RWPE1 (cell line): ENCODE measurements around the gene WWOX.

Experiments used
- CTCF ChIA-PET: fragments of 350-600 bp; sonication (Branson Sonifier 250); formaldehyde crosslinking; extraction: SDS; loops from one replicate; lab custom pipeline; 2021; lab: Yijun Ruan, JAX
- POLR2A ChIA-PET: fragments of 400-600 bp; formaldehyde crosslinking; extraction: SDS; loops from one replicate; lab custom pipeline; 2020; ENCODE audit warnings: antibody characterized with exemption; ENCODE audit not compliant: low non-redundant PET; lab: Yijun Ruan, JAX
- DNase-seq: peaks from one replicate; pipeline ENCODE4 v3.0.0; 2012; ENCODE audit warnings: low spot score
- H3K27ac ChIP-seq: fragments of 450-650 bp; 2 replicates; pipeline ENCODE4 v1.5.1; 2017
- CTCF ChIP-seq: fragments of 450-650 bp; conservative IDR thresholded peaks from 2 replicates; pipeline ENCODE4 v1.5.1; 2017; ENCODE audit warnings: low read depth, mild to moderate bottlenecking

The WWOX gene

DNA sequence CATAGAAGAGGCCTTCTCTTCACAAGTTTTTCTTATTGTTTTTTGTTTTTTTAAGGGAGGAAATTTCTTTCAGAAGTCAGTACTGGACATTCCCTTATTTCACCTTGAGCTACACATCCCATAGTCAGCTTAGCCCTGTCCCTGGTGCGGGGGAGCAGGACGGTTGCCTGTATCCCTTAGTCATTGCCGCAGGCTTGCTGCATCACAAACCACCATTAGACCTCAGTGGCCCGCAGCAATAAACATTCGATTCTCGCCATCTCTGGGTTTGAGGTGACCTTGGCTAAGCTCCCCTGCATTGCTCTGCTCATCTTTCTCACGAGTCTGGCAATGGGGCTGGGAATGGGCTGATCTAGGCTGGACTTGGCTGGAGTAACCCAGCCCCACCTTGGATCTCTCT lies 692.5 kb downstream of the WWOX start:
- DNase-seq, result no peak
- POLR2A ChIA-PET, result no interaction called here
- no peak for TF ChIP-seq CTCF
- CTCF ChIA-PET, result no interaction called here
- H3K27ac ChIP-seq, result no peak overlapping the region

DNA sequence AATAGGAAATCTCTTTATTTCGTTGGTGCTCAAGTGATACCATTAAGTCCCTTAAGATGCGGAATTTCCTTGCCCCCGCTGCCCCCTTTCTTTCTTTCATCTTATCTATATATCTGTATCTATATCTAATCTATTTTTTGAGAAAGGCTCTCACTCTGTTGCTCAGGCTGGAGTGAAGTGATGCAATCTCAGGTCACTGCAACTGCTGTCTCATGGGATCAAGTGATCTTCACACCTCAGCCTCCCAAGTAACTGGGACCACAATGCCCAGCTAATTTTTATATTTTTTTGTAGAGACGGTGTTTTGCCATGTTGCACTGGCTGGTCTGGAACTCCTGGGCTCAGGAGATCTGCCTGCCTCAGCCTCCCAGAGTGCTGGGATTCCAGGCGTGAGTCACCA lies 693.5 kb downstream of the WWOX start:
- TF ChIP-seq CTCF, result no peak
- no peak overlapping the region for H3K27ac ChIP-seq
- POLR2A ChIA-PET, result no interaction called here
- DNase-seq, result no peak
- CTCF ChIA-PET, result no interaction called here

GRCh38 chr16:78794581-78795250 lies 695.3 kb downstream of the WWOX start:
- POLR2A ChIA-PET, result no interaction called here

GRCh38 chr16:78795433-78795832 lies 696.0 kb downstream of the WWOX start:
- TF ChIP-seq CTCF, result no peak
- CTCF ChIA-PET, result no interaction called here
- no peak overlapping the region for H3K27ac ChIP-seq
- DNase-seq, result no peak
- POLR2A ChIA-PET, result no interaction called here

More at GRCh38 chr16:78794581-78795250, 695.3 kb downstream of the WWOX start:
- no peak for TF ChIP-seq CTCF
- no peak for DNase-seq
- CTCF ChIA-PET, result no interaction called here
- no peak overlapping the region for H3K27ac ChIP-seq

GRCh38 chr16:78796221-78796866 lies 696.9 kb downstream of the WWOX start:
- POLR2A ChIA-PET, result no interaction called here
- peak; percentile 48 for DNase-seq
- no peak for TF ChIP-seq CTCF
- H3K27ac ChIP-seq, result no peak overlapping the region
- CTCF ChIA-PET, result no interaction called here

DNA sequence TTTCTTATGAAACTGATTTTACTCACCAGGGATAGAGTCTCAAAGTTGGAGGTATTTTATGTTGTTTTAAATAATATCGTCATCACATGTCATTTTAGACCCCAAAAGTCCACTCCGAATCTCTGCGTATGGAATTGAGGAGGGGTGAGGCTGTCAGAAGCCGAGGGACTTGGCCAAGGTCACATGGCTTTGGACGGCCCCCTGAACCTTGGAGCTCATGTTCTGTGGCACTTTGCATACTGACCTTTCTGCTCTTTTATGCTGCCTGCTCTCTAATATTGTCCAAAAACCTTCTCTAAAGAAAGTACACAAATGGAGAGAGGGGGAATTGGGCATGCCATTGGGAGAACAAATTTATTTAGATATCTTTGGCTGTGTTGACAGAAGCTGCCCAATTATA lies 700.0 kb downstream of the WWOX start:
- no peak overlapping the region for H3K27ac ChIP-seq
- no peak for TF ChIP-seq CTCF
- ChIA-PET POLR2A (no interaction called here), CTCF (no interaction called here)
- DNase-seq, result no peak
